Fibroblast of skin of back (primary cell): ENCODE data around the gene LMX1B.
"Not testable (repeated sequence)": the region's sequence is repeated elsewhere in the genome, so short reads cannot be mapped to it uniquely, and the experiment has no call there.

Source experiments
- DNase-seq: peaks from one replicate; pipeline ENCODE4 v3.0.0-alpha.2; 2013

LMX1B gene

GRCh38 chr9:126720036-126720435 is 106.3 kb downstream of the LMX1B start:
- DNase-seq = no peak

GRCh38 chr9:126720661-126721563 is 107.2 kb downstream of the LMX1B start:
- no peak for DNase-seq

- no peak for DNase-seq
Measured at GRCh38 chr9:126721564-126721981, 107.8 kb downstream of the LMX1B start.

GRCh38 chr9:126722252-126722921 is 108.7 kb downstream of the LMX1B start:
- DNase-seq = peak; percentile 69

- DNase-seq = peak; percentile 16
Measured at GRCh38 chr9:126722922-126723806, 109.4 kb downstream of the LMX1B start.

- DNase-seq = no peak
Measured at GRCh38 chr9:126723807-126724172, 110.1 kb downstream of the LMX1B start.

- peak; percentile 35 for DNase-seq
Measured at GRCh38 chr9:126724226-126724625, 110.5 kb downstream of the LMX1B start.

- DNase-seq = not testable (repeated sequence)
Measured at GRCh38 chr9:126725485-126725884, 111.8 kb downstream of the LMX1B start.

GRCh38 chr9:126728210-126728609 is 114.5 kb downstream of the LMX1B start:
- DNase-seq = not testable (repeated sequence)

- DNase-seq = not testable (repeated sequence)
Measured at GRCh38 chr9:126730592-126730991, 116.9 kb downstream of the LMX1B start.

GRCh38 chr9:126733005-126733404 is 119.3 kb downstream of the LMX1B start:
- DNase-seq = no peak

- DNase-seq = no peak
Measured at GRCh38 chr9:126734877-126735276, 121.1 kb downstream of the LMX1B start.

GRCh38 chr9:126735482-126735881 is 121.8 kb downstream of the LMX1B start:
- DNase-seq = no peak

GRCh38 chr9:126738553-126738952 is 124.8 kb downstream of the LMX1B start:
- DNase-seq = no peak

- no peak for DNase-seq
Measured at GRCh38 chr9:126743041-126743440, 129.3 kb downstream of the LMX1B start.

GRCh38 chr9:126745574-126746411 is 132.1 kb downstream of the LMX1B start:
- no peak for DNase-seq
